HepG2 (cell line): ENCODE results near the gene PRRG3. TPM values are rescaled to one million over a fixed set of nuclear protein-coding genes. Genes with fewer than 3 reads are reported as not detected.

Experiments
- ATAC-seq: fragments of 200-7000 bp; cut with Tn5 transposase; 3 replicates; pipeline ENCODE4 v1.9.1; 2020; ENCODE audit warnings: mild to moderate bottlenecking, moderate library complexity
- BruUV-seq: library from RNA; stranded (reverse); fragments of 400-500 nt; replicated peaks from 2 replicates; lab custom pipeline; 2021; lab: Mats Ljungman, UMichigan
- CTCF ChIA-PET: fragments of 300-600 bp; formaldehyde crosslinking; extraction: SDS; loops from one replicate; lab custom pipeline; 2021; ENCODE audit warnings: low total read pairs, inconsistent platforms, low intra/inter-chr PET ratio; lab: Yijun Ruan, JAX
- POLR2A ChIA-PET: fragments of 350-600 bp; sonication (Branson Sonifier 250); formaldehyde crosslinking; loops from one replicate; lab custom pipeline; 2020; ENCODE audit warnings: antibody characterized with exemption, inconsistent platforms; lab: Yijun Ruan, JAX
- DNase-seq: peaks from one replicate; pipeline ENCODE4 v3.0.0-alpha.2; 2015; ENCODE audit warnings: low spot score
- FAIRE-seq: peaks from 3 replicates; lab custom pipeline; 2011; peaks lifted over from hg19 to GRCh38; lab: Jason Lieb, UNC
- H2AFZ ChIP-seq: one replicate; pipeline ENCODE4 v1.6.1; 2011; ENCODE audit warnings: low read length, inconsistent platforms
- H3K27ac ChIP-seq: fragments of 300-600 bp; 3 replicates; pipeline ENCODE4 v1.8.0; 2011; ENCODE audit warnings: mixed run types, mild to moderate bottlenecking, mixed read lengths, low read length, inconsistent platforms; ENCODE audit not compliant: insufficient read depth; ENCODE audit errors: extremely low read length
- H3K27me3 ChIP-seq, 2 experiments: fragments of 200-600 bp in 1 of 2; 2 replicates in 1 of 2; 3 replicates in 1 of 2; pipeline versions ENCODE4 v1.6.0 to v1.8.0; 2011; ENCODE audit warnings: low read length in 2 of 2, mild to moderate bottlenecking in 2 of 2, moderate library complexity in 2 of 2, inconsistent platforms in 1 of 2; ENCODE audit not compliant: insufficient read depth in 2 of 2, control insufficient read depth in 1 of 2
- H3K36me3 ChIP-seq, 2 experiments: fragments of 200-600 bp in 1 of 2; replicated peaks in 1 of 2; 2 replicates in 1 of 2; 3 replicates in 1 of 2; pipeline versions ENCODE4 v1.5.1 to v1.8.0; 2011; ENCODE audit warnings: low read length in 2 of 2, inconsistent platforms in 1 of 2; ENCODE audit not compliant: insufficient read depth in 2 of 2, control insufficient read depth in 1 of 2
- H3K4me1 ChIP-seq: 2 replicates; pipeline ENCODE4 v1.5.1; 2012; ENCODE audit warnings: low read length, inconsistent platforms; ENCODE audit not compliant: insufficient read depth
- H3K4me2 ChIP-seq: 2 replicates; pipeline ENCODE4 v1.6.0; 2011; ENCODE audit warnings: low read depth, low read length, inconsistent platforms
- H3K4me3 ChIP-seq, 3 experiments: fragments of 200-600 bp in 1 of 3; sonication (generic), shearing (Covaris generic) in 1 of 3; replicated peaks in 1 of 3; 2 replicates each; pipeline ENCODE4 v1.5.1; 2011 to 2016; ENCODE audit warnings: low read length in 3 of 3, inconsistent platforms in 2 of 3, low read depth in 2 of 3, mild to moderate bottlenecking in 2 of 3, control low read depth in 1 of 3, mixed read lengths in 1 of 3; ENCODE audit not compliant: insufficient read depth in 1 of 3
- H3K79me2 ChIP-seq: one replicate; pipeline ENCODE4 v1.6.1; 2011; ENCODE audit warnings: low read length, inconsistent platforms; ENCODE audit not compliant: insufficient read depth
- H3K9ac ChIP-seq: 2 replicates; pipeline ENCODE4 v1.6.0; 2011; ENCODE audit warnings: mild to moderate bottlenecking, low read depth, low read length, inconsistent platforms; ENCODE audit not compliant: insufficient read depth
- H3K9me3 ChIP-seq: 2 replicates; pipeline ENCODE4 v1.5.1; 2012; ENCODE audit warnings: mild to moderate bottlenecking, low read length
- H4K20me1 ChIP-seq: 2 replicates; pipeline ENCODE4 v1.6.0; 2011; ENCODE audit warnings: inconsistent platforms, mild to moderate bottlenecking, low read length, moderate library complexity; ENCODE audit not compliant: insufficient read depth
- AHDC1 ChIP-seq: sonication (generic); formaldehyde crosslinking; IDR thresholded peaks from 2 replicates; pipeline ENCODE4 v1.5.1; 2020; ENCODE audit warnings: mild to moderate bottlenecking, missing genetic modification reagents, borderline replicate concordance
- KAT2B ChIP-seq: fragments of 150-350 bp; IDR thresholded peaks from 2 replicates; pipeline ENCODE4 v1.6.1; 2014; ENCODE audit warnings: low read depth, low read length, borderline replicate concordance
- MBNL3 ChIP-seq: fragments of 250-450 bp; sonication (Bioruptor Pico); conservative IDR thresholded peaks from 2 replicates; pipeline ENCODE4 v1.8.0; 2022; ENCODE audit warnings: mild to moderate bottlenecking, inconsistent platforms
- MEIS1 ChIP-seq: sonication (generic); formaldehyde crosslinking; IDR thresholded peaks from 2 replicates; pipeline ENCODE4 v1.9.0; 2021; ENCODE audit warnings: mild to moderate bottlenecking, missing genetic modification reagents, moderate library complexity, borderline replicate concordance
- NR2F1 ChIP-seq, 2 experiments: fragments of 450-650 bp in 1 of 2; formaldehyde crosslinking in 1 of 2; IDR thresholded peaks; 2 replicates each; pipeline versions ENCODE4 v1.5.0 to v1.6.1; 2016 to 2020; ENCODE audit warnings: mild to moderate bottlenecking in 1 of 2, missing compliant biosample characterization in 1 of 2, missing genetic modification reagents in 1 of 2, moderate library complexity in 1 of 2
- SMAD3 ChIP-seq: sonication (generic); formaldehyde crosslinking; IDR thresholded peaks from 2 replicates; pipeline ENCODE4 v1.4.0; 2020; ENCODE audit warnings: missing genetic modification reagents
- SSRP1 ChIP-seq: IDR thresholded peaks from 2 replicates; pipeline ENCODE4 v1.6.1; 2016; ENCODE audit warnings: control low read depth
- TFDP1 ChIP-seq: IDR thresholded peaks from 2 replicates; pipeline ENCODE4 v1.6.1; 2016; ENCODE audit warnings: missing compliant biosample characterization, missing genetic modification reagents, borderline replicate concordance
- TRIM22 ChIP-seq: fragments of 450-650 bp; IDR thresholded peaks from 2 replicates; pipeline ENCODE4 v1.6.1; 2017
- ZKSCAN1 ChIP-seq: fragments of 150-350 bp; IDR thresholded peaks from 2 replicates; pipeline ENCODE4 v1.6.1; 2014; ENCODE audit warnings: low read length
- ZNF280B ChIP-seq: sonication (generic); formaldehyde crosslinking; IDR thresholded peaks from 2 replicates; pipeline ENCODE4 v1.5.0; 2020; ENCODE audit warnings: missing genetic modification reagents, mild to moderate bottlenecking, borderline replicate concordance
- ZNF383 ChIP-seq: sonication (generic); formaldehyde crosslinking; IDR thresholded peaks from 2 replicates; pipeline ENCODE4 v1.4.0; 2020; ENCODE audit warnings: missing genetic modification reagents, mild to moderate bottlenecking, borderline replicate concordance
- ZNF510 ChIP-seq: sonication (generic); formaldehyde crosslinking; IDR thresholded peaks from 2 replicates; pipeline ENCODE4 v1.4.0; 2020; ENCODE audit warnings: low read depth, mild to moderate bottlenecking, missing genetic modification reagents
- ZNF558 ChIP-seq: sonication (generic); formaldehyde crosslinking; IDR thresholded peaks from 2 replicates; pipeline ENCODE4 v1.9.0; 2022; ENCODE audit warnings: mild to moderate bottlenecking, missing genetic modification reagents, borderline replicate concordance
- ZNF784 ChIP-seq: sonication (generic); formaldehyde crosslinking; IDR thresholded peaks from 2 replicates; pipeline ENCODE4 v1.5.1; 2020; ENCODE audit warnings: missing genetic modification reagents, mild to moderate bottlenecking, borderline replicate concordance
- WGBS: methylation state at CpG from one replicate; pipeline ENCODE4 v1.1.6; 2017; ENCODE audit warnings: low lambda C conversion rate; 5-methylcytosine and 5-hydroxymethylcytosine counted together
- in situ Hi-C: cut with HindIII; loops from 2 replicates; pipeline ENCODE4 v1.10.0; 2017; ENCODE audit warnings: low pct_unique_long_range_greater_than_20kb; ENCODE audit not compliant: extremely low pct_ligation_motif_present
- intact Hi-C: fragments of 100-400 bp; cut with micrococcal nuclease; formaldehyde crosslinking; loops from one replicate; pipeline ENCODE4 v1.10.0; 2022; ENCODE audit not compliant: unreplicated experiment
- polyA plus RNA-seq, 8 experiments: library from polyadenylated mRNA; depleted of rRNA in 3 of 8; stranded (reverse) in 7 of 8; unstranded in 1 of 8; fragments of >200 nt; fragmentation: Illumina TruSeq in 4 of 8; extraction: Trizol in 4 of 8; gene quantifications; 2 replicates each; pipeline versions ENCODE4 v1.2.1 to v1.2.3, GENCODE V29; 2011 to 2016; ENCODE audit warnings: low read depth in 4 of 8, missing spikeins in 1 of 8, mixed read lengths in 1 of 8; ENCODE audit not compliant: insufficient read depth in 1 of 8
- total RNA-seq, 5 experiments: library from RNA; depleted of rRNA; stranded (reverse); fragments of >200 nt; fragmentation: Illumina TruSeq; extraction: Trizol; gene quantifications; 2 replicates each; pipeline ENCODE4 v1.2.3, GENCODE V29; 2016; ENCODE audit warnings: low read depth in 1 of 5

Gene PRRG3
- total and polyA plus RNA-seq, 2 of the 13 experiments (the other 11 are each of a cell fraction or from before 2014, with no cell fraction given), result not detected

- H3K27ac ChIP-seq, result no peak overlapping the region
- no peaks in the 10 kb centered on the region; a peak in 1 of 5 replicates for H3K27me3 ChIP-seq
- H4K20me1 ChIP-seq, result no peaks in the 10 kb centered on the region
- no peak overlapping the region for H3K4me2 ChIP-seq
- H3K79me2 ChIP-seq, result no peaks in the 10 kb centered on the region
- no peaks in the 10 kb centered on the region for H3K36me3 ChIP-seq
- WGBS, result 0% methylated on average over 2 of the region's 2 CpGs
- H3K4me1 ChIP-seq, result no peaks in the 10 kb centered on the region
- ChIA-PET POLR2A (no interaction called here), CTCF (no interaction called here)
- intact Hi-C loops, result no loop called here
- no peak overlapping the region for H2AFZ ChIP-seq
- H3K9ac ChIP-seq, result no peak overlapping the region
- FAIRE-seq (no peak), DNase-seq (no peak), ATAC-seq (no peak)
- H3K4me3 ChIP-seq, result no peak overlapping the region
- no TSS peak for BruUV-seq
- TF ChIP-seq SMAD3 (CRISPR knock-in tag) (no peak), ZNF510 (CRISPR knock-in tag) (no peak), SSRP1 (CRISPR knock-in tag) (no peak), AHDC1 (CRISPR knock-in tag) (no peak), ZKSCAN1 (no peak), TFDP1 (CRISPR knock-in tag) (no peak), ZNF280B (CRISPR knock-in tag) (no peak), KAT2B (no peak), TRIM22 (no peak), ZNF383 (CRISPR knock-in tag) (no peak), NR2F1 (CRISPR knock-in tag; IDR thresholded peaks at IDR 0.05) (no peak), MBNL3 (no peak), ZNF784 (CRISPR knock-in tag) (no peak), MEIS1 (no peak), ZNF558 (no peak)
- in situ Hi-C loops, result no loop called here
- H3K9me3 ChIP-seq, result no peaks in the 10 kb centered on the region
These were observed 15.2 kb downstream of the PRRG3 start for GRCh38 chrX:151710457-151710856.
